SH-SY5Y (cell line): Measurements from ENCODE around the gene ARRDC5.

Source experiments
- GATA2 ChIP-seq: IDR thresholded peaks from 2 replicates; pipeline ENCODE4 v1.6.1; 2011; ENCODE audit warnings: mild to moderate bottlenecking, low read depth, low read length
- GATA3 ChIP-seq: IDR thresholded peaks from 2 replicates; pipeline ENCODE4 v1.6.1; 2011; ENCODE audit warnings: low read depth, mild to moderate bottlenecking, low read length, moderate library complexity

DNA sequence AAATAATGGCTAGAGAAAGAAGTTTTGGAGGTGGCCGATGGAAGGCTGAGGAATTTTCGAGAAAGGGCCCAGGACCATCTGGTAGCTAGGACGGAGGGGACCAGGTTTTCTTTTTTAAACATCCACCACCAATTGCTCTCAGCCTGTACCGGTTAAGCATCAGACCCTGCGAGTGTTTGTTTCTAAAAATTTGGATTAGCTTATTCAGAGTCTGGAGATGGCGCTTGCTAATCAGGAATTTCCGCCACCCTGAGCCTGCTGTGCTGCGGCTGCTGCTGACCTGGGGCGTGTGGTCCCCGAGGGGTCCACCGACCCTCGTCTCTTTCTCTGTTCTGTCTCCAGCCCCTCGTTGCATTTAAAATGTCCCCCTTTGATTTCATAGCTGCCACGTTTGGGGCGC, 8.6 kb upstream of the ARRDC5 start:
- TF ChIP-seq GATA2 (no peak), GATA3 (no peak)
